OCI-LY1 (cell line): Measurements from ENCODE around the gene CNTN5.

Experiments used
- H2AFZ ChIP-seq: fragments of 200-600 bp; sonication (generic), shearing (Covaris generic); 2 replicates; pipeline ENCODE4 v1.6.0; 2014; ENCODE audit warnings: antibody characterized with exemption, mild to moderate bottlenecking, low read length
- H3F3A ChIP-seq: fragments of 200-600 bp; sonication (generic), shearing (Covaris generic); 2 replicates; pipeline ENCODE4 v1.6.0; 2014; ENCODE audit warnings: mild to moderate bottlenecking, antibody characterized with exemption, low read length, moderate library complexity; ENCODE audit not compliant: insufficient read depth
- H3K27ac ChIP-seq: fragments of 200-600 bp; sonication (generic); 2 replicates; pipeline ENCODE4 v1.5.1; 2014; ENCODE audit warnings: low read length, mixed run types, mild to moderate bottlenecking, low read depth; ENCODE audit not compliant: poor library complexity, severe bottlenecking
- H3K27me3 ChIP-seq: fragments of 200-600 bp; sonication (generic); 2 replicates; pipeline ENCODE4 v1.6.0; 2014; ENCODE audit warnings: antibody characterized with exemption, mild to moderate bottlenecking, low read length, moderate library complexity; ENCODE audit not compliant: insufficient read depth
- H3K36me3 ChIP-seq: fragments of 200-600 bp; sonication (generic); 2 replicates; pipeline ENCODE4 v1.6.1; 2014; ENCODE audit warnings: mild to moderate bottlenecking, antibody characterized with exemption, low read length, moderate library complexity, mixed read lengths; ENCODE audit not compliant: insufficient read depth
- H3K4me1 ChIP-seq: fragments of 200-600 bp; sonication (generic); 2 replicates; pipeline ENCODE4 v1.5.1; 2014; ENCODE audit warnings: mild to moderate bottlenecking, low read length, moderate library complexity; ENCODE audit not compliant: insufficient read depth, severe bottlenecking
- H3K4me2 ChIP-seq: fragments of 200-600 bp; sonication (generic), shearing (Covaris generic); 2 replicates; pipeline ENCODE4 v1.6.1; 2014; ENCODE audit warnings: low read length
- H3K4me3 ChIP-seq: fragments of 200-600 bp; sonication (generic); 2 replicates; pipeline ENCODE4 v1.5.1; 2014; ENCODE audit warnings: low read length, low read depth, mild to moderate bottlenecking, mixed read lengths; ENCODE audit not compliant: poor library complexity, severe bottlenecking
- H3K79me2 ChIP-seq: fragments of 200-600 bp; shearing (Covaris generic); 2 replicates; pipeline ENCODE4 v1.6.1; 2016; ENCODE audit warnings: mixed run types, low read length, mixed read lengths; ENCODE audit not compliant: insufficient read depth
- H3K9ac ChIP-seq: fragments of 200-600 bp; sonication (generic), shearing (Covaris generic); 2 replicates; pipeline ENCODE4 v1.6.1; 2014; ENCODE audit warnings: mild to moderate bottlenecking, low read length, mixed read lengths
- H3K9me2 ChIP-seq: fragments of 200-600 bp; sonication (generic), shearing (Covaris generic); 2 replicates; pipeline ENCODE4 v1.6.1; 2014; ENCODE audit warnings: low read depth, mild to moderate bottlenecking, low read length, mixed read lengths
- H3K9me3 ChIP-seq: fragments of 200-600 bp; shearing (Covaris generic); 2 replicates; pipeline ENCODE4 v1.6.1; 2014; ENCODE audit warnings: low read length, mixed read lengths
- H4K20me1 ChIP-seq: fragments of 200-600 bp; sonication (generic), shearing (Covaris generic); 2 replicates; pipeline ENCODE4 v1.6.0; 2016; ENCODE audit warnings: mild to moderate bottlenecking, low read length; ENCODE audit not compliant: insufficient read depth
- CTCF ChIP-seq: fragments of 200-600 bp; sonication (generic), shearing (Covaris generic); IDR thresholded peaks from 2 replicates; pipeline ENCODE4 v1.5.1; 2017; ENCODE audit warnings: mild to moderate bottlenecking, antibody characterized with exemption, low read length, moderate library complexity, mixed read lengths
- EZH2 ChIP-seq: fragments of 200-600 bp; sonication (generic), shearing (Covaris generic); IDR thresholded peaks from 2 replicates; pipeline ENCODE4 v1.8.0; 2017; ENCODE audit warnings: borderline replicate concordance, mixed run types, mild to moderate bottlenecking, antibody characterized with exemption, low read length, moderate library complexity, mixed read lengths

The CNTN5 gene

GRCh38 chr11:99534812-99535211, 514.1 kb downstream of the CNTN5 start:
- Histone ChIP-seq H3K4me3 (no peak overlapping the region), H3K9me3 (no peaks in the 10 kb centered on the region), H3F3A (no peaks in the 10 kb centered on the region), H2AFZ (no peak overlapping the region), H3K36me3 (no peaks in the 10 kb centered on the region), H3K4me1 (no peaks in the 10 kb centered on the region), H3K9me2 (no peaks in the 10 kb centered on the region), H3K27me3 (no peaks in the 10 kb centered on the region), H3K9ac (no peak overlapping the region), H3K27ac (no peak overlapping the region), H4K20me1 (no peaks in the 10 kb centered on the region), H3K79me2 (no peaks in the 10 kb centered on the region), H3K4me2 (no peak overlapping the region)
- TF ChIP-seq EZH2 (no peak), CTCF (no peak)

GRCh38 chr11:99535406-99535805, 514.7 kb downstream of the CNTN5 start:
- H3K4me3 ChIP-seq: no peak overlapping the region
- no peak overlapping the region for H3K4me2 ChIP-seq
- H2AFZ ChIP-seq: no peak overlapping the region
- no peak overlapping the region for H3K27ac ChIP-seq
- no peaks in the 10 kb centered on the region for H4K20me1 ChIP-seq
- H3F3A ChIP-seq: no peaks in the 10 kb centered on the region
- H3K9me3 ChIP-seq: no peaks in the 10 kb centered on the region
- H3K36me3 ChIP-seq: no peaks in the 10 kb centered on the region
- H3K79me2 ChIP-seq: no peaks in the 10 kb centered on the region
- no peaks in the 10 kb centered on the region for H3K4me1 ChIP-seq
- H3K9me2 ChIP-seq: no peaks in the 10 kb centered on the region
- H3K27me3 ChIP-seq: no peaks in the 10 kb centered on the region
- TF ChIP-seq EZH2: no peak
- no peak for TF ChIP-seq CTCF
- H3K9ac ChIP-seq: no peak overlapping the region

- no peaks in the 10 kb centered on the region for H3K9me2 ChIP-seq
- H3K27ac ChIP-seq: no peak overlapping the region
- H3K27me3 ChIP-seq: no peaks in the 10 kb centered on the region
- no peak overlapping the region for H2AFZ ChIP-seq
- no peak overlapping the region for H3K4me3 ChIP-seq
- no peaks in the 10 kb centered on the region for H3K79me2 ChIP-seq
- H3K9me3 ChIP-seq: no peaks in the 10 kb centered on the region
- no peaks in the 10 kb centered on the region for H4K20me1 ChIP-seq
- TF ChIP-seq CTCF (no peak), EZH2 (no peak)
- no peak overlapping the region for H3K9ac ChIP-seq
- no peaks in the 10 kb centered on the region for H3K4me1 ChIP-seq
- H3K4me2 ChIP-seq: no peak overlapping the region
- no peaks in the 10 kb centered on the region for H3K36me3 ChIP-seq
- no peaks in the 10 kb centered on the region for H3F3A ChIP-seq
Observed at GRCh38 chr11:99535819-99536218, 515.1 kb downstream of the CNTN5 start.
